NCI-H2227 treated with DMSO at 0.1 percent for 48 hours (cell line): ENCODE results near the gene PHF10.
"Not testable (repeated sequence)": the region's sequence is repeated elsewhere in the genome, so short reads cannot be mapped to it uniquely, and the experiment has no call there.

Experiments used
- DNase-seq: peaks from one replicate; lab custom pipeline; 2025; lab: John Stamatoyannopoulos, UW

Gene PHF10

GRCh38 chr6:169723200-169723909, 945 bp downstream of the PHF10 start:
- DNase-seq, result no peak

- DNase-seq, result no peak
These were observed 1.7 kb downstream of the PHF10 start for GRCh38 chr6:169722362-169723199.

GRCh38 chr6:169720207-169720855, 4.0 kb downstream of the PHF10 start:
- DNase-seq, result no peak

GRCh38 chr6:169719117-169719516, 5.2 kb downstream of the PHF10 start:
- no peak for DNase-seq

GRCh38 chr6:169714595-169714994, 9.7 kb downstream of the PHF10 start:
- DNase-seq, result no peak

- DNase-seq, result no peak
These were observed 10.1 kb downstream of the PHF10 start for GRCh38 chr6:169714178-169714577.

GRCh38 chr6:169710009-169710408, 14.3 kb downstream of the PHF10 start:
- no peak for DNase-seq

- DNase-seq, result no peak
These were observed 15.0 kb downstream of the PHF10 start for GRCh38 chr6:169709293-169709692.

GRCh38 chr6:169707772-169708171, 16.5 kb downstream of the PHF10 start:
- no peak for DNase-seq

GRCh38 chr6:169702840-169703246, 21.5 kb downstream of the PHF10 start:
- DNase-seq, result no peak

GRCh38 chr6:169701954-169702839, 22.1 kb downstream of the PHF10 start, which contains the start of the genes C6orf120 and WDR27:
Gene C6orf120, plus strand, starts transcription at chr6:169702126. Its CDS starts 334 bp downstream, at chr6:169702460.
Gene WDR27, minus strand, starts transcription at chr6:169702029. Its CDS starts 13,024 bp downstream, at chr6:169689005.
- DNase-seq, result peak; percentile 85

- no peak for DNase-seq
These were observed 22.9 kb downstream of the PHF10 start for GRCh38 chr6:169701311-169701953.

- no peak for DNase-seq
These were observed 24.0 kb downstream of the PHF10 start for GRCh38 chr6:169700296-169700695.

GRCh38 chr6:169697115-169697514, 27.2 kb downstream of the PHF10 start:
- not testable (repeated sequence) for DNase-seq

GRCh38 chr6:169695131-169695530, 29.2 kb downstream of the PHF10 start:
- no peak for DNase-seq

GRCh38 chr6:169692516-169692915, 31.8 kb downstream of the PHF10 start:
- DNase-seq, result no peak

- no peak for DNase-seq
These were observed 33.0 kb downstream of the PHF10 start for GRCh38 chr6:169691260-169691659.

GRCh38 chr6:169689287-169689686, 35.0 kb downstream of the PHF10 start:
- no peak for DNase-seq

- DNase-seq, result no peak
These were observed 38.4 kb downstream of the PHF10 start for GRCh38 chr6:169685860-169686259.

GRCh38 chr6:169684056-169684455, 40.2 kb downstream of the PHF10 start:
- DNase-seq, result no peak

- no peak for DNase-seq
These were observed 46.0 kb downstream of the PHF10 start for GRCh38 chr6:169678342-169678741.
